Endodermal cell (in vitro differentiated cells): ENCODE data around the gene GCN1. TPM values are rescaled to one million over a fixed set of nuclear protein-coding genes. Genes with fewer than 3 reads are reported as not detected.

ENCODE experiments used
- DNase-seq: peaks from one replicate; pipeline ENCODE4 v3.0.0-alpha.2; 2017
- H3K27ac ChIP-seq: 2 replicates; pipeline ENCODE4 v1.5.1; 2013; ENCODE audit warnings: mild to moderate bottlenecking, low read depth, low read length, moderate library complexity
- H3K27me3 ChIP-seq: 2 replicates; pipeline ENCODE4 v1.6.1; 2013; ENCODE audit warnings: mild to moderate bottlenecking, low read length, moderate library complexity; ENCODE audit not compliant: insufficient read depth, control insufficient read depth, poor library complexity, severe bottlenecking
- H3K36me3 ChIP-seq: 2 replicates; pipeline ENCODE4 v1.7.0; 2013; ENCODE audit warnings: mild to moderate bottlenecking, low read length, moderate library complexity; ENCODE audit not compliant: control insufficient read depth, insufficient read depth
- H3K4me1 ChIP-seq: one replicate; pipeline ENCODE4 v1.7.0; 2013; ENCODE audit warnings: low read length; ENCODE audit not compliant: control insufficient read depth, insufficient read depth
- H3K4me3 ChIP-seq: 2 replicates; pipeline ENCODE4 v1.5.1; 2013; ENCODE audit warnings: mild to moderate bottlenecking, low read length, moderate library complexity
- H3K9ac ChIP-seq: 2 replicates; pipeline ENCODE4 v1.6.1; 2013; ENCODE audit warnings: mild to moderate bottlenecking, low read length, moderate library complexity; ENCODE audit not compliant: poor library complexity, severe bottlenecking; ENCODE audit errors: extremely low read depth
- H3K9me3 ChIP-seq: 2 replicates; pipeline ENCODE4 v1.6.1; 2013; ENCODE audit warnings: mild to moderate bottlenecking, low read length, moderate library complexity; ENCODE audit not compliant: control insufficient read depth
- H3K27ac Mint-ChIP-seq: 2 replicates; pipeline ENCODE4 v1.8.0; 2020; ENCODE audit warnings: mixed read lengths
- H3K27me3 Mint-ChIP-seq: 2 replicates; pipeline ENCODE4 v1.8.0; 2021; ENCODE audit warnings: mild to moderate bottlenecking, mixed read lengths; ENCODE audit not compliant: insufficient read depth
- H3K36me3 Mint-ChIP-seq: 2 replicates; pipeline ENCODE4 v1.8.0; 2020; ENCODE audit warnings: low read depth, mixed read lengths
- H3K4me1 Mint-ChIP-seq: 2 replicates; pipeline ENCODE4 v1.8.0; 2020; ENCODE audit warnings: mixed read lengths
- H3K4me3 Mint-ChIP-seq: 2 replicates; pipeline ENCODE4 v1.8.0; 2020; ENCODE audit warnings: mild to moderate bottlenecking, moderate library complexity, mixed read lengths
- H3K9me3 Mint-ChIP-seq: 2 replicates; pipeline ENCODE4 v1.8.0; 2020; ENCODE audit warnings: mild to moderate bottlenecking, mixed read lengths
- WGBS, 2 experiments: methylation state at CpG; one replicate each; pipeline versions ENCODE4 v1.1.5 to v1.1.7; 2013; ENCODE audit warnings: missing lambda C conversion rate in 2 of 2, mixed read lengths in 1 of 2; ENCODE audit not compliant: insufficient coverage in 1 of 2, insufficient read length in 1 of 2; 5-methylcytosine and 5-hydroxymethylcytosine counted together
- total RNA-seq, 2 donors: library from RNA; stranded (reverse); fragmentation: NEBNext Ultra II Directional in 1 of 2; extraction: Animal tissue kit (Norgen Biotek cat#: 25700) in 1 of 2; gene quantifications; 2 replicates in 1 of 2; 3 replicates in 1 of 2; pipeline ENCODE4 v1.2.1, GENCODE V29; 2021
- TF ChIP-seq, protein P1 (sequence below): fragments of 200-600 bp; sonication (generic); conservative IDR thresholded peaks from 2 replicates; pipeline ENCODE4 v1.5.0; 2021; ENCODE audit warnings: antibody characterized with exemption, mild to moderate bottlenecking

The GCN1 gene
- total RNA-seq, 2 donors from 2014 or later: 133 to 143 TPM

DNA sequence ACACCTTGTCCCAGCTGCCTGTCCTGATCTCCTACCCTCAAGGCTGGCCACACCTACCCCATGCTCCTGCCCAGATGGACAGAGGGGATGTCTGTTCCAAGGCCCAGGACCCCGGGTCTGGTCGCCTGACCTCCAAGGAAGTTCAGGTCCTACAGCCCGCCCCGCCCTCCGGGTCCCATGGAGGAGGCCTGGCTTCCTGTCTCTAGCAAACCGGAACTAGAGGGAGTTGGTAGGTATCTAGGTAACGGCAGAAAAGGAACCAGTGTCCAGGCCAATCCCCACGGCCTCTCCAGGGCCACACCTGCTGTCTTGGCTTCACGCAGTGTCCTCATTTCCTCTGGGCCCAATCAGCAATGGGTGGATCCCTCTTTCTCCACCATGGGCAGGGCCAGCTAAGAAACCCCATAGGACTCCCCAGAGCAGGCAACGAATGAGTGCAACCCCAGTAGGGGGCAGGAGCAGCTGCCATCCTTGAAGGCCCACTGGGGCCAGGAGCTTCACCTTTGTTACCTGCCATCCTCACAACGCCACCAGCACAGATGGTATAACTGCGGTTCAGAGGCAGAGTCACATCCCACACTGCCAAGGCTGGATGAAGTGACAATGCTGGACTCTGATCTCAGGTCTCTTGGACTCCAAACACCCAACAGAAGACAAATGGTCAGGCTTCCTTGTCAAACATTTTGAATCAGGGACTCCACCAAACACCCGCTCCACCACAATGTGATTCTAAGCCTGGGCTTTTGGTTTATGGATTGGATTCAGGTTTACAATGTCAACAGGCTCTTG is 31.5 kb upstream of the GCN1 start:
- Mint-ChIP-seq H3K9me3 (no peaks in the 10 kb centered on the region), H3K4me3 (peak overlapping the region; percentile 29), H3K27me3 (no peaks in the 10 kb centered on the region), H3K27ac (peak overlapping the region; percentile 91), H3K36me3 (peaks cover 35% of the 10 kb centered on the region), H3K4me1 (peaks cover 51% of the 10 kb centered on the region)
- TF ChIP-seq, protein P1, sequence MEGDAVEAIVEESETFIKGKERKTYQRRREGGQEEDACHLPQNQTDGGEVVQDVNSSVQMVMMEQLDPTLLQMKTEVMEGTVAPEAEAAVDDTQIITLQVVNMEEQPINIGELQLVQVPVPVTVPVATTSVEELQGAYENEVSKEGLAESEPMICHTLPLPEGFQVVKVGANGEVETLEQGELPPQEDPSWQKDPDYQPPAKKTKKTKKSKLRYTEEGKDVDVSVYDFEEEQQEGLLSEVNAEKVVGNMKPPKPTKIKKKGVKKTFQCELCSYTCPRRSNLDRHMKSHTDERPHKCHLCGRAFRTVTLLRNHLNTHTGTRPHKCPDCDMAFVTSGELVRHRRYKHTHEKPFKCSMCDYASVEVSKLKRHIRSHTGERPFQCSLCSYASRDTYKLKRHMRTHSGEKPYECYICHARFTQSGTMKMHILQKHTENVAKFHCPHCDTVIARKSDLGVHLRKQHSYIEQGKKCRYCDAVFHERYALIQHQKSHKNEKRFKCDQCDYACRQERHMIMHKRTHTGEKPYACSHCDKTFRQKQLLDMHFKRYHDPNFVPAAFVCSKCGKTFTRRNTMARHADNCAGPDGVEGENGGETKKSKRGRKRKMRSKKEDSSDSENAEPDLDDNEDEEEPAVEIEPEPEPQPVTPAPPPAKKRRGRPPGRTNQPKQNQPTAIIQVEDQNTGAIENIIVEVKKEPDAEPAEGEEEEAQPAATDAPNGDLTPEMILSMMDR: peak; percentile 36
- Histone ChIP-seq H3K4me1 (peaks cover 57% of the 10 kb centered on the region), H3K36me3 (peaks cover 49% of the 10 kb centered on the region), H3K27ac (peak overlapping the region; percentile 1), H3K4me3 (no peak overlapping the region), H3K9me3 (no peaks in the 10 kb centered on the region), H3K9ac (peak overlapping the region; percentile 3), H3K27me3 (no peaks in the 10 kb centered on the region)
- DNase-seq: no peak
- WGBS, 2 experiments: 91 to 93% methylated on average over 10 to 13 of the region's 13 CpGs

DNA sequence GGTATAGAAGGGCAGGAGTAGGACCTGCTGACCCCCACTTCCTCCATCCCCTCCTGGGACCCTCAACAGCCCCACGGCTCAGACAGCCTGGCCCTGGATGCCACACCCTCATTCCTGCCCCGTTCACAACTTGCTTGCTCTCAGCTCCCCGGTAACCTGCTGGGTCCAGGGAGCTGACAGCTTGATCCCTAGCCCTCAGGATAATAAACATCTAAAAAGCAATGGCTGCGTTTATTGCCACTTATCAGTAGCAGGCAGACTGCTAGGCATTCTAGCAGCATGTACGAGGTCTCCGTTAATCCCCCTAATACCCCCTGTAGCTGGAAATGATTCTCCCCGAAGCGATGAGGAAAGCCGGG is 30.7 kb upstream of the GCN1 start:
- Mint-ChIP-seq H3K27ac (peak overlapping the region; percentile 91), H3K4me1 (peaks cover 45% of the 10 kb centered on the region), H3K9me3 (no peaks in the 10 kb centered on the region), H3K4me3 (peak overlapping the region; percentile 29), H3K36me3 (peaks cover 42% of the 10 kb centered on the region), H3K27me3 (no peaks in the 10 kb centered on the region)
- 69 to 74% methylated on average over 8 to 9 of the region's 9 CpGs for WGBS, 2 experiments
- peaks cover 51% of the 10 kb centered on the region for H3K4me1 ChIP-seq
- no peaks in the 10 kb centered on the region for H3K27me3 ChIP-seq
- H3K36me3 ChIP-seq: peaks cover 51% of the 10 kb centered on the region
- H3K9ac ChIP-seq: no peak overlapping the region
- no peak overlapping the region for H3K4me3 ChIP-seq
- no peaks in the 10 kb centered on the region for H3K9me3 ChIP-seq
- peak overlapping the region; percentile 1 for H3K27ac ChIP-seq
- TF ChIP-seq, protein P1: no peak
- peak; percentile 67 for DNase-seq

DNA sequence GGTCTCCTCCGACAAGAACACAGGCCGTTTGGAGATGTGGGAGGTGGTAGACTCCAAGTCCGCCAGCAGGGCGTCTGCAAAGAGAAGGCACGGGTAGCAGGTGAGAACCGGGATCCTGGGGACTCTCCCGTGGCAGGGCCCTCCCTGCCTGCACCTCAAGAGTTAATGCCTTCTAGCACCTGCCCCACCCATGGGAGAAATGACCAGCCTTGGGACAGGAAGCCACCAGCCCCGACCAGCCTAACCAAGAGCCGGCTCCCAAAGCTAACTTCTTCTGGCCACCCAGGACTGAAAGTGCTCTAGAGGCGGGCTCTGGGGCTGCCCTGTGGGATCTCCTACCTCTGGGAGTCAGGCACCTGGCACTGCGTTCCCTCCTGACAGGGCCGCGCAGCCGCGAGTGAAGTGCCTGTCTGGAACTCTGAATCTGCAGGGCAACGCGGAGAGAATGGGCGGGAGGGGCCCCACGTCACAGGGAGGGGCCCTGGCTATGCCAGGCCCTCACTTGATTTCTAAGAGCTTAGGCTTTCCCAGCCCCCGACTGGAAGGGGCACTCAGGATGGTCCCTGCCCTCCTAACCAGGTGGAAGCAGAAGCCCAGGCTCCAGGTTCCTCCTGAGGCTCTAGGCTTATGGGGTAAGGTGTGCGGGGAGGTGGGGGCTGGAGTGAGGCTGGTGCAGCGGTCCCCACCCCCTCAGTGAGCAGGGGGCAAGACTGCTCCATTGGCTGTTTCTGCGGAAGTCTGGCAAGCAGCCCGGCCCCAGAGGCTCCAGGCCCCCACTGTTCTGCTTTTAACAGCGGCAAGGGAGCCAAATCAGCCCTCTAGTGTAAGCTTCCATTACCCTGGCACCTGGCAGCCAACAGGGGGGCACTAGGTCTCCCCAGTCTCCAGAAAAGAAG is 30.0 kb upstream of the GCN1 start:
- Mint-ChIP-seq H3K4me3 (peak overlapping the region; percentile 29), H3K9me3 (no peaks in the 10 kb centered on the region), H3K4me1 (peaks cover 39% of the 10 kb centered on the region), H3K36me3 (peaks cover 48% of the 10 kb centered on the region), H3K27ac (peak overlapping the region; percentile 91), H3K27me3 (no peaks in the 10 kb centered on the region)
- TF ChIP-seq, protein P1: no peak
- Histone ChIP-seq H3K9ac (no peak overlapping the region), H3K27me3 (no peaks in the 10 kb centered on the region), H3K9me3 (no peaks in the 10 kb centered on the region), H3K36me3 (peaks cover 51% of the 10 kb centered on the region), H3K4me1 (peaks cover 45% of the 10 kb centered on the region), H3K4me3 (no peak overlapping the region), H3K27ac (peak overlapping the region; percentile 54)
- WGBS, 2 experiments: 91 to 96% methylated on average over 13 to 25 of the region's 25 CpGs
- DNase-seq: peak; percentile 56
